MV-4-11 (cell line): ENCODE results near the gene GID8.

Source experiments
- DNase-seq: peaks from one replicate; lab custom pipeline; 2025; lab: John Stamatoyannopoulos, UW

GID8 gene

DNA sequence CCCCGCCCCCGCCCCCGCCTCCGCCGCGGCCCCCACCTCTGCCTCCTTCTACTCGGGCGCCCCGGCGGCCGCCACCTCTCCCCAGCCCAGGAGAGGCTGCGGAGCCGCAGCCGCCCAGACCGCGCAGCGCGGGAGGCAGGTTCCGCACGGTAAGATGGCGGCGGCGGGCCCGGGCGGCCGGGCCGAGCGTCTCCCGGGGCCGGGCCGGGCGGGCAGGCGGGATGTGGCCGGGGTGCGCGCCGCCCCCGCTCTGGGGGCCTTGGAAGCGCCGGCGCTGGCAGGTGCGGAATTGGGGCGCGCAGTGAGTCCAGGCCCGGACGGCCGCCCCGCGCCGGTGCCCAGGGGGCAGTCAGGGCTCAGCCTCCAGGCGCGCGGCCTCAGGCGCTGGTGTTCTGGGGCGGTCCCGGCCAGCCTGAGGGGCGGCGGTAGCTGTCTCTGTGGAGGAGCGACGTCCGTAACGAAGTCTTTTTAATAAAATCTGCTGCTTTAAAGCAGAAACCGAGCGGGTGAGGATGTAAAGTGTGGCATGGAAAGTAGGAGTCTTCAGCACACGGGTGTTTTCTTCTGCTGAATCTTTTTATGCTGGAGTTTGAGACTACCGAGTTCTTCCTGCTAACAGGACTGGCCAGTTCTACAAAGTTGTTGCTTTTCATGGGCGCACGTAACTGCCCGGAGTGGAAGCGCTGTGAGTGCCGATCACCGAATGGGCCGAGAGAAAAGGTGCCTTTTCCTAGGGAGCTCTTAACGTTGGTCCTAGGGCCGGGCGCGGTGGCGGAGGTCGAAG is at the start of gene GID8:
Gene GID8 (plus strand): TSS at position 43 of the 784 bp plus-strand sequence. CDS start 3,356 bp downstream, outside the sequence.
- DNase-seq, result no peak

DNA sequence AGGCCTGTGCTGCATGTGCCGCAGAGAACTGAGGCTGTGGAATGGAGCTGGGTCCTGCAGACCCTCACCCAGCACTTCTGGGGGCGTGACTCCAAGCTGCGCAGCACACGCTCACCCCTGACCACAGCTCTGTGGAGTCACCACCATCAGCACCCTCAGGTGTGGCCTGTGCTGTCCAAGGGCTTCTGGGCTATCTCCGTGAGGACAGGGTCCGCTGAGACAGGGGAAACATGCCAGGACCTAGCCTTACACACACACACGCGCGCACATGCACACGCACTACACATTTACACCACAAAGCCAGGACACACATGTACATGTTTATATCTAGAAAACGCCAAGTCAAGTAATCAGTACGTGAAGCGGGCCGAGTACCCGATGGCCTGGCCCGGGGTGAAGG is 49.5 kb upstream of the GID8 start:
- no peak for DNase-seq

DNA sequence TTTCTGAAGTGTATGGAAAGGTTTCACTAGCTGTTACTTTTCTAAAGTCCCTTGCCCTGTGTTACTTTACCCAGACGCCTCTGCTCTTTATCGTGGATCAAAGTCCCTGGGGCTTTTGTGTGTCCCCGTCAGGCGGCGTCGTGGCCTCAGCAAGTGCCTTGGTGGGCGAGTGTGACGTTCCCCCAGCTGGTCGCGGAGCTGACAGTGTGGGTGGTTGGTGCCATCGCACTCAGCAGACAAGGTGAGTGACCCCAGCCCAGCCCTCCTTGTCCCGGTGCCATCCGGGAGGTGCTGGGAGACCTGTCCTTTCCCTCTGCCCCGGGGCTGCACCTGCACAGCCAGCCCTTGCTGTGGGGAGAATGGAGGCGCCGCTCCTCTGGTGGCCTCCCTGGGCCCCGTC is 49.0 kb upstream of the GID8 start:
- no peak for DNase-seq

DNA sequence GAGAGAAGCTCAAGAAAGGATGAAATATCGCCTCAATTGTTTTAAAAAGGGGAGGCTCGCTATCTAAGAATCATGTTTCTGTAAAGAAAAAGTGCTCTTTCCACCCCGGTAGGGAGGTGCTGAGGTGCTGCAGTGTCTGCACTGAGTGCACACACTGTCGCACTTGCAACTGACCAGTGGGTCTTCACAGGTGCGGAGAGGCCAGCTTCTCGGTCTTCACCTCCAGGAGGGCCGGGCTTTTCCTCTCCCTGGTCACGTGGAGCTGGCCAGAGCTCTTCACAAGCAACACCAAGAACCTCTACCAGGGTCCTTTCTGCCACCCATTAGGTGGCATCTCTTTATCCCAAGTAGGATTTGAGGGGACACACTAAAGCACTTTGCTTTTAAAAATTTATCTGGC is 48.5 kb upstream of the GID8 start:
- no peak for DNase-seq

DNA sequence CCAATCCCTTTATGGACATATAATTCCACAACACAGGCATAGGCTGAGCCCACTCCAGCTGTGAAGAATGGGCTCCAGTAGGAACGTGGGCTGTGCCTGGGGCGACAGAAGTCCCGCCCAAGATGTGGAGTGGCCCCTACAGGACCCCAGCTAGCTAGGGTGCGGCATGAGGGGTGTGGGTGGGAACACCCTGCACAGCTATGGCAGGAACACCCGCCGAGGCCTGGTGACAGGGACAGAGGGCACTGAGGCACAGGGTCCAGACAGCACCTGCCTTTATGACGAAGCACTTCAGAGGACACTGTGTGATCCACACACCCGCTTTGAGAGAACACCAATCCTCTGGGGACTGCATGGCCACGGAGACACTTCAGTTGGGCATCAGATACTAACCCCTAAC is 48.1 kb upstream of the GID8 start:
- no peak for DNase-seq

DNA sequence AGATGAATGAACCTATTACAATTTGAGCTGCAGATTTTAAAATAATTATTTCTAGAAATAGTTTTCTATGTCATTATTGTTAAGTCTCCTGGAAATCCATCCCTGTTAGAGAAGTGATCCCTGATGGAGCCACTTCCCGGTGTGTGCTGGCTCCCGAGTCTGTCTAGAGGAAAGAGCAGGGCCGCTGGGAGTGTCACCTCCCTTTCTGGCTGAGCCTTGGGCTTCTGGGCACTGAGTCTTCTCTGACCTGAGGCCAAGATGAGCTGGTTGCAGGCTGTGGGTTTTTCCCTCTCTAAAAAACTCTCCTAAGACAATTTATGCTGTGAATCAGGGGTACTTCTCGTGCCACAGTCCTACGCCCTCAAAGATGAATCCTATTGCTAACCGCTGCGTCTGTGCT is 47.5 kb upstream of the GID8 start:
- no peak for DNase-seq

DNA sequence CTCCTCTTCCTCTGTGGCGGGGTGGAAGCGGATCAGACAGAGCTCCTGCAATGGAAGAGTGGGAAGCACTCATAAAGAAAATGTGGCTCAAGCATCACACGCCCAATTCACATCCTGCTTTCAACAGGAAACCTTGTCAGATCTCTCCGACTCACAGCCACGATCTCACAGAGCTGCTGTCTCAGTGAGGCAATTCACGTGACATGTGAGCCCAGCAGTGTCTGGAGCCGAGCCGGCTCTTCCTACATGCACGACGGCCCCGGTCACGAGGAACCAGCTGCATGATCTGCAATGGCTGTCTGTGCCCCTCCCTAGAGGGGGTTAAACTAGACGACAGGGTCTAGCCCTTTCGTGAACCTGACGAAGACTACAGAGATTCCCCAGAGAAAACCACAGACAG is 46.8 kb upstream of the GID8 start:
- no peak for DNase-seq

DNA sequence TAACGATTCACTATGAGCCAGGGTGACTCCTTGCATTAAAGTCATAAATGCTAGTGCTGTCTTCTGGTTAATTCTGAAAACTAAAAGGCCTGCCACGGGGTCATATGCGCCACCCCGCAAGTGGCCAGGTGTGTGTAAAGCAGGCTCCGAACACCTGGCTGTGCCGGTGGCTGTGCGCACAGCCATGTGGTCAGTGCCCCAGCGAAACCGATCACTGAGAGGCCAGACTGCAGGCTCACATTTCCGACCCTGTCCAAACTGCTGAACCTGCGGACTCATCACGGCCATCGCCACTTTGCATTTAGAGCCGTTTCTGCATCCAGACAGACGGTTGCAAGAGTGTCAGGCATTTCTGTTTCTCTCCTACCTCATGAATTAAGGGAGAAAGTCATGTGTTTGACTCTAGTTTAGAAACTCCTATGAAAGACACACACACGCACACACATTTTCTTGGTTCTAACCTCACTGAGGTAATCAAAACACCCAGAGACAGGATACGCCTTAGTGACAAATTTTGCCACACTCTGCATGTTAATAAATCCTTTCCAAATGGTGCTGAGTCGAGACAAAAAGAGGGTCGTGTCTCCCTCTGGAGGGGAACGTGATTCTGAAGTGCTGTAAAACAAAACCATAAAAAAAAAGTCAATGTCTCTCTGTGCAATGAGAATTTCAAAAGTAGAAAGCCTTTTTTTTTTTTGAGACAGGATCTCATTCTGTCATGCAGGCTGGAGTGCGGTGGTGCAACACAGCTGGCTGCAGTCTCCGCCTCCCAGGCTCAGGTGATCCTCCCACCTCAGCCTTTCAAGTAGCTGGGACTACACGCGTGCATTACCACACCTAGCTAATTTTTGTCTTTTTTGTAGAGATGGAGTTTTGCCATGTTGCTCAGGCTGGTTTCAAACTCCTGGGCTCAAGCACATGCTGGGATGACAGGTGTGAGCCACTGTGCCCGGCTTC is 45.3 kb upstream of the GID8 start:
- DNase-seq, result no peak

DNA sequence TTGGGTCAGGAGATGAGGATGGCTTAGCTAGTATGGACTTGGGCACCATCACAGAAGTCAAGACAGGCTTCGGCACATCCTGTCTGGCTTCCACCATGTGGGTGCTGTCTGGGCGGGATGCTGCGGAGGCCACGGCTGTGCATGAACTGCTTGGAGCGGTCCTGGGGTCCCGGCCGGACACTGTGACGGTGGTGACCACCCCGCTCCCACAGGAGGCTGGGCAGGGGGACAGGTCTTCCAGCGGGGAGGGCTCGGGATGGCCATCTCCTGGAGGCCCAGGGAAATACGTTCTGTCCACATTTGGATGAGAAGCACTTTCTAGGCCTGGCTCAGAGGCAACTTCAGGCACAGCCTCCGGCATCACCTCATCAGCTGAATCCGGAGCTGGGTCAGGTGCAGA is 44.2 kb upstream of the GID8 start:
- DNase-seq, result no peak

DNA sequence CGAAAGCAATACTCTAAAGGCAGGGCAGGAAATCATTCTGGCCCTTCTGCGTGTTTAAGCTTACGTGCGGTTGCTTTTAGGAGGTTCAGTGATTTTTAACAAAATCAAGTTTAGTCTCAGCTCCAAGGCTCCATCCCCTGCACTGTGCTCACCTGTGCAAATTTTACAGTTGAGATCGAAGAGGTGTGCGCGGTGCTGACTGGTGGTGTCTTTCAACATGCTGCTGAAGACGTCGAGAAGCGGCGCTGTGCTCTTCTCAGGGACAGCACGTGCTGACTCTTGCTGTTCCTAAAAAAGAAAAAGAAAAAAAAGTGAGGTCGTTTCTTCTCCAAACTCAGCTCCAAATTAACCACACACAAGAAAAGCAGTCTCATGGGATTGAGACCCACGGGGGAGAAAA is 43.7 kb upstream of the GID8 start:
- DNase-seq, result no peak

DNA sequence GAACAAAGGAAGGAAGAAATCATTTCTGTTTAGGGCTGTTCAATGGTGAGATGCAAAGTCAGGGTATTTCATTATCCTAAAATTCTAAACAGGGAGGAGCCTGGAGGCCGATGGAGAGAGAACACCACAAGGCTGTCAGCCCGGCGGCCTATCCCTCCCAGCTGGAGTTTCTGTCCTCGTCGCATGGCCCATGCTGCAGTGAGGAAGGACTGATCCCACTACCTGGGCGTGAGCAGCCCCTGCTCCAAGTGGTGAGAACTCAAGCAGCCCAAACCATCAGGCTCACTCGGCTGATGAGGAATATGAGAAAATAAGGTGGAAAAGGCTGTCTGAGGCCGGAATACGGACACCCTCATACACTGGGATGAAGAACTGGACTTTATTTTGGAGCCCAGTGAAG is 42.4 kb upstream of the GID8 start:
- no peak for DNase-seq

DNA sequence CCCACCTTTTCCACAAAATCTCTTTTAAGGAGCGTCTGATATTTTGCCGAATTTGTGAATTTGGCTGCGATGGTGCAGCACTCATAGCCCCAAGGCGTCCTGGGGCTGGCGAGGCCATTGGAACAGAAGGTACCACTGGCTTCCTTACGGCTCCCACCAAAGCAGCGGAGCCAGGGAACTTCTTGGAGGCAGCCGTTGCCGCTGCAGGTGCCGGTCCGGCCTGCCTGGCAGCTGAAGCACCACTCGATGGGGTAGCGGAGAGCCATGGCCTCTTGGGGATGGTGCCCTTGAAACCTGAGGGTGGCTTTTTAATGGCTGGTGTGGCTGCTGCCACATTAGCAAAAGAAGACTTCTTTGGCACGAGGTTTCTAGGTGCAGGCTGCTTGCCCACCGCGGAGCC is 41.4 kb upstream of the GID8 start:
- DNase-seq, result no peak

DNA sequence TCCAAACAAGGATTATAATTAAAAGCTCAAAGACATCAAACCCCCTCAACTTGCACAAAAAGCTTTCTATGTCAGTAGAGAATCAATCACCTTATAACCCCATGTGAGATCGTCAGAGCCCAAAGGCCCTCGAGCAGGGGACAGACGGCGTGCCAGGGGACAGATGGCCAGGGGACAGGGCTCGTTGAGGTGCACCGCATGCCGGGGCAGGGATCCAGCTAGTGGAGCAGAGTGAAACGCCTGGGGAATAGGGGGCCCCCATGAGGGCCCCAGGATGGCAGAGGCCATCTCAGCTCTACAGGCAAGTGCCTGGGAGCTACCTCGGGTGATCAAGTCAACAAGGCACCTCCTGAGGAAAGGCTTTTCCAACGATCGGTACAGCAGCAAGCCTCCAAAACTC is 40.3 kb upstream of the GID8 start:
- DNase-seq, result no peak

DNA sequence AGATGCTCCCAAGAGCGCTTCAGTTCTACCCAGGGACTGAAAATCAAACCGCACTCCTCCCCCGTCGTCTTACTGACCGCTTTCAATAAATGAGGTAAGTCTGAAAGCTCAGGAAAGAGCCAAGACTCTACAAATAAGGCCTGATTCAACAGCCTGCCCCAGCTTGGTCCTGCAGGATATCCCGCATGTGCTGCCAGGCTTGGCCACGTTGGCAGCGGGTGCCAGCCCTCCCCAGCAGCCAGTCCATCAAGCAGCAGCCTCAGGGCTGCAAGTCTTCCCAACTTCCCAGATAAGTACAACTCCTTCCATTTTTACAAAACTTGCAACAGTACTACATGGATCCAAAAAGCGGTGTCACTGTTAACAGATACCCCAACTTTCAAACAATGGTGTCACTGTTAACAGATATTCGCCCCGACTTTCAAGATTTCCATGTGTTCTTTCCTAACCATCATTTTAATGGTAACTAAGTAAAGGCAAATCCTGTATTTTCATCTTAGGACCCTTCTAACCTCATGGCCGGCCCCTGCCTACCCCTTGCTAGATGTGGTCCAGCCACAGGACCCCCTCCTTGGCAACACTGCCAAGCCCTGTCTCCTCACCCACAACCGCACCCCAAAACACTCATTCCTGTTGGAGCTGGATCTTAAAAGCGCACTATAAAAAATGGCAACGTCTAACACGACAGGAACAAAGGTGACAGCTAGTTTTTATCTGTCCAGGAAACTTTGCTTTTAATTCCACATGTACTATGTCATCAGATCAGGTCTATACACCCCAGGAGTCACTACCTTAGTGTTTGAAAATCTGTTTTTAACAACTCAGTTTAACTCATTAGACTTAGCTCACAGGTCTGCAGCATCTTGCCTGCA is 39.6 kb upstream of the GID8 start:
- DNase-seq, result no peak

DNA sequence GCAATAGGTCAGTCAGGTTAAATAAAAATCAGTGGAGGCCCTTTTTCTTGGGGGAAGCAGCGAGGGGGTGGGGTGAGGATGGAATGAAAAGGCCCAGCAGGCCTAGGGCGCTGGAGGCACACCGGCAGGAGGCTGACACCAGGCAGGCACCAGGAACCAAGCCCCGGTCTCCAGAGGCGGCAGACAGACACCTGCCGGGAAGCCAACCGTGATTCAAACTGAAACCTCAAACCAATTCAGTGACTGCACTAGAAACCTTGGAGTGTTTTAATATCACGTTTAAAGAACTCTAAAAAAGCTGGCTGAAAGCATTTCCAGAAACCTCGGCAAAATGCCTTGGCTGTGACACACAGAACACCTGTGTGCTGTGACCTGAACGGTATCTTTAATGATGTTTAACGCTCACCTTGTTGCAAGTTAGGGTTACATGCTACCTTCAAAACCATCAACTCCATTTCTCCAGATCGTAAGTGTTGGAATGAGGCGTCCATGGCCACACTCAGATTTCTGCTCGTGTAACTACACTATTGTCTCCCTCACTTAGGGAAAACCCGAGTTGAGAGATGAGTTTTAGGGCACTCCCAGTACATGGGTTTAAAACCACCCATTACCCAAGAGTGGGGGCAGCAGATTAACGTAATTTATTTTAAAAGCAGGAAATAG is 38.8 kb upstream of the GID8 start:
- no peak for DNase-seq

DNA sequence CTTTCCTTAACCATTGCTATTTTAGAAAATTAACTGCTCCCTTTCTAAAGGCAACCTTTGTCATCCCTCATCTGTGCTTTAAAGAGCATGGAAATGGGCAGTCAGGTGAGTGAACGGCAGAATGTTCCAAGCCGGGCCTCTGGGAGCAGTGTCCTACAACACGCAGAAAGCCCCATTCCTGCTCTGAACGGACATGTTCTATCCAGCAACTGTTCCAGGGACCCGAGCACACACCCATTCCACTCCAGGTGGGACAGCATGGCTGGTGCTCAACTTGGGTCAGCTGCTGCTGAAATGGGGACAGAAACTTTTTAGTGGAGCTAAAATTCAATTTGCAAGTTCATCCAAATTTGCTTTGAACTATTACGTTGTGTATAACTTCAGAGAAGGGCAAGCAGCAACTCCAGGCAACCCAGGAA is 38.3 kb upstream of the GID8 start:
- DNase-seq, result no peak

DNA sequence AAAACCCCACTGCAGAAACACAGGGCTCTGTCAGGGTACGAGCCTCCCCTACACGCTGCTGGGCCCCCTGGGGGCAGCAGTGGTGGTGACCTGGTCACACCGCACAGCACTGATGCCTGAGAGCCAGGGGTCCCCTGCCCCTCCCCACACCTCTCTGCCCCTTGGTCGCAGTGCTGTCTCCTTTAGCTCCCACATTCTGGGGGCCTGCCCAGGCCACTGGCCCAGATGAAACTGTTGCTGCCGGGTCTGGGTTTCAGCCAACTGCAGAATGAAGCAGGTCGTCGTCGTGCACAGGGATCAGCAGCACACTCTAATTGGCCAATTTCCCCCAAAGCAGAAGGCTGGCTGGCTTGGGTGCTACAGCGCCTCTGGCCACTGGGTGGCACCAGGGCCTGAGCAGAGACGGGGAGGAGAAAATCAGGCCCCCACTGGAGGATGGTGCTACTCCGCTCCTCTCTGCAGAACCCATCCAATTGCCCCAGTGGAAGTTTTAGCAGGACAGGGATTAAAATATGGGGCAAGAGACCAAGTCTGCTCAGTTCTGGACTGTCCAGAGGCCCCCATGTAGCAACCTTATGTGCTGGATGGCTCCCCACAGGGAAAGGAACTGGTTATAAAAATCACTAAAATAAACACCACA is 37.8 kb upstream of the GID8 start:
- peak; percentile 52 for DNase-seq

DNA sequence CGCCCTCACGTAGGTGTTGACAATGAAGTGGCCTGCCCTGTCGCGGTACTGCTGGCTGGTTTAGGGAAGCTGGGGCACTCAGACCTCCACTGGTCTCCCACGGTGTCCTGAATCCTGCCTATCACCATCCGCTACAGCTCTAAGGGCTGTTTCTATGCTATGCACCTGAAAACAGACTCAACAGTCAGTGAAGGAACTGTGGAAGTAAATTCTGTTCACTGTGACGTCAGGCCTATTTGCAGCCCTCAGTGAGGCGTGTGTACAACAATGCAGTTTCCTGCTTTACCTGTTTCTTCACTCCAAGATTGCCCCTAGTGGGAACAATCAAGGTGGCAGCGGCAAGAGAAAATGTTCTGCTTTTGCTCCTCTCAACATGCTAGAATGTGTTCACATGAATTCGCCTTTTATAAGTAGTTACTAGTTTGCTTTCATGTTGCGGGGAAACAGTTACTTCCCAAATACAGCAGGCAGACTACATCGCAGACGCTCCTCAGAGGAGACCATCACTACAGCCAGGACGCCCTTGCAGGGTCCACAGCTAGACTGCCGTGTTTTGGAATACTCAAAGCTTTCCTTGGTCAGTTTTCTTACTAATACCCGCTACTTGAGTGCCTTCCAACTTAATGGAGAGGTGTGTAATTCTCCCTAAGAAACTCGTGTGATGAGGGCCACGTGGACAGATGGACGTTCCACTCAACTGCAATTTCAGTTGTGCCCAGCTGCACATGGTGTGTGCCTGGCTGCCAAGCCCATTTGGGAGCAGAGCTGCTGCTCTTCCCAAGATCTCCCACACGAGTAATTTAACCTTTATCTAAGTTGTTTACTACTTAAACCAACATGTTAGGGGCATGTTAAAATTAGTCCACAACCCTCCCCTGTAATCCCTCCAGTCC is 37.0 kb upstream of the GID8 start:
- DNase-seq, result no peak

DNA sequence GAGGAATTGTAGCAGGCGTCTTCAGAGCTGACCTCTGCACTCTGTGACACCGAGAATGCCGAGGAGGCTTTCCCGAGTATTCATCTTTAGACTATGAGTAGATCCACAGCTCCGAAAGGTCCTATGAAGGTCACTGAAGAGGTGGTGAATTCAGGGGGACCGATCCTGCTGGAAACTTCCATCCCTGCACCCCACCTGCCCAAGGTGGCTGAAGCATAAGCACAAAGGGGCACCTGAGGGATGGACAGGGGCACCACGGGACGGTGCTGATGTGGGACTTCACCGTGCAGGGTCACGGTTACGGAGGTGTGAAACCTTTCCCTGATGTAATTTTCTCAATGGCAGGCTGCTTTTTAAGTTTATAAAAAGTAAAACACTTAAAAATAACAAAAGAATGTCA is 36.1 kb upstream of the GID8 start:
- DNase-seq, result no peak
